SK-N-SH treated with all-trans-retinoic acid at 6 μM for 48 hours (cell line): ENCODE results near the gene IQCK.

Experiments used
- ATAC-seq: fragments of 200-7000 bp; cut with Tn5 transposase; 3 replicates; pipeline ENCODE4 v1.9.1; 2020; ENCODE audit warnings: mild to moderate bottlenecking, moderate library complexity
- ARNTL ChIP-seq: fragments of 450-650 bp; formaldehyde crosslinking; IDR thresholded peaks from 2 replicates; pipeline ENCODE4 v1.5.0; 2020; ENCODE audit warnings: low read depth, mild to moderate bottlenecking, moderate library complexity, borderline replicate concordance
- CREB5 ChIP-seq: fragments of 250-450 bp; sonication (Bioruptor Pico); IDR thresholded peaks from 2 replicates; pipeline ENCODE4 v1.5.1; 2020; ENCODE audit warnings: low read depth, mild to moderate bottlenecking, moderate library complexity
- CSDC2 ChIP-seq: fragments of 250-450 bp; sonication (Bioruptor Pico); IDR thresholded peaks from 2 replicates; pipeline ENCODE4 v1.5.0; 2020; ENCODE audit warnings: mild to moderate bottlenecking, moderate library complexity
- CSRNP3 ChIP-seq: fragments of 250-450 bp; sonication (Bioruptor Pico); IDR thresholded peaks from 2 replicates; pipeline ENCODE4 v1.5.1; 2021; ENCODE audit warnings: mild to moderate bottlenecking, moderate library complexity
- ESRRG ChIP-seq: fragments of 250-450 bp; sonication (Bioruptor Pico); IDR thresholded peaks from 2 replicates; pipeline ENCODE4 v1.6.1; 2021; ENCODE audit warnings: mild to moderate bottlenecking
- GLIS3 ChIP-seq: fragments of 250-450 bp; sonication (Bioruptor Pico); IDR thresholded peaks from 2 replicates; pipeline ENCODE4 v1.5.0; 2020; ENCODE audit warnings: mild to moderate bottlenecking, moderate library complexity
- ISL1 ChIP-seq: fragments of 250-450 bp; sonication (Bioruptor Pico); IDR thresholded peaks from 2 replicates; pipeline ENCODE4 v2.1.2; 2022; ENCODE audit warnings: mild to moderate bottlenecking, moderate library complexity
- OSR1 ChIP-seq: fragments of 250-450 bp; sonication (Bioruptor Pico); IDR thresholded peaks from 2 replicates; pipeline ENCODE4 v1.8.0; 2022; ENCODE audit warnings: moderate library complexity, mild to moderate bottlenecking, inconsistent platforms
- PATZ1 ChIP-seq: fragments of 250-450 bp; sonication (Bioruptor Pico); IDR thresholded peaks from 2 replicates; pipeline ENCODE4 v1.8.0; 2020; ENCODE audit warnings: mild to moderate bottlenecking, moderate library complexity, borderline replicate concordance
- PPARA ChIP-seq: fragments of 250-450 bp; sonication (Bioruptor Pico); IDR thresholded peaks from 2 replicates; pipeline ENCODE4 v1.5.0; 2020; ENCODE audit warnings: mild to moderate bottlenecking, borderline replicate concordance
- RARB ChIP-seq: fragments of 250-450 bp; sonication (Bioruptor Pico); IDR thresholded peaks from 2 replicates; pipeline ENCODE4 v1.8.0; 2021; ENCODE audit warnings: mild to moderate bottlenecking, moderate library complexity
- SNAI2 ChIP-seq: fragments of 250-450 bp; sonication (Bioruptor Pico); IDR thresholded peaks from 2 replicates; pipeline ENCODE4 v1.5.0; 2020; ENCODE audit warnings: mild to moderate bottlenecking, moderate library complexity
- TCF4 ChIP-seq: fragments of 250-450 bp; sonication (Bioruptor Pico); IDR thresholded peaks from 2 replicates; pipeline ENCODE4 v1.8.0; 2021; ENCODE audit warnings: mild to moderate bottlenecking, moderate library complexity, borderline replicate concordance
- TOX ChIP-seq: fragments of 250-450 bp; sonication (Bioruptor Pico); IDR thresholded peaks from 2 replicates; pipeline ENCODE4 v1.8.0; 2021; ENCODE audit warnings: mild to moderate bottlenecking, moderate library complexity, borderline replicate concordance
- TSHZ2 ChIP-seq: fragments of 250-450 bp; sonication (Bioruptor Pico); IDR thresholded peaks from 2 replicates; pipeline ENCODE4 v1.5.0; 2020; ENCODE audit warnings: mild to moderate bottlenecking, moderate library complexity
- ZC3H10 ChIP-seq: fragments of 250-450 bp; sonication (Bioruptor Pico); IDR thresholded peaks from 2 replicates; pipeline ENCODE4 v1.5.1; 2021; ENCODE audit warnings: mild to moderate bottlenecking, moderate library complexity
- ZFP3 ChIP-seq: fragments of 250-450 bp; sonication (Bioruptor Pico); IDR thresholded peaks from 2 replicates; pipeline ENCODE4 v1.5.0; 2020; ENCODE audit warnings: mild to moderate bottlenecking, moderate library complexity
- ZFP30 ChIP-seq: fragments of 450-650 bp; formaldehyde crosslinking; IDR thresholded peaks from 2 replicates; pipeline ENCODE4 v1.5.0; 2022; ENCODE audit warnings: mild to moderate bottlenecking, moderate library complexity
- ZNF565 ChIP-seq: fragments of 450-650 bp; formaldehyde crosslinking; conservative IDR thresholded peaks from 2 replicates; pipeline ENCODE4 v1.5.0; 2020; ENCODE audit warnings: low read depth, mild to moderate bottlenecking, moderate library complexity
- ZNF70 ChIP-seq: fragments of 450-650 bp; formaldehyde crosslinking; IDR thresholded peaks from 2 replicates; pipeline ENCODE4 v1.5.0; 2020; ENCODE audit warnings: mild to moderate bottlenecking, moderate library complexity
- ZNF8 ChIP-seq: fragments of 450-650 bp; formaldehyde crosslinking; IDR thresholded peaks from 2 replicates; pipeline ENCODE4 v1.5.0; 2020; ENCODE audit warnings: mild to moderate bottlenecking, moderate library complexity

The IQCK gene

GRCh38 chr16:19823322-19823721 is 105.3 kb downstream of the IQCK start:
- no peak for ATAC-seq
- no peak for TF ChIP-seq SNAI2 (CRISPR knock-in tag)
- TF ChIP-seq ESRRG (CRISPR knock-in tag) = no peak
- no peak for TF ChIP-seq PPARA (CRISPR knock-in tag)
- TF ChIP-seq ISL1 (CRISPR knock-in tag) = no peak
- TF ChIP-seq RARB (CRISPR knock-in tag) = no peak
- no peak for TF ChIP-seq OSR1
- TF ChIP-seq TSHZ2 (CRISPR knock-in tag) = no peak
- no peak for TF ChIP-seq ZFP3
- TF ChIP-seq ZC3H10 (CRISPR knock-in tag) = no peak
- no peak for TF ChIP-seq ZFP30

GRCh38 chr16:19824216-19824615 is 106.1 kb downstream of the IQCK start:
- TF ChIP-seq ZNF70 = no peak
- no peak for TF ChIP-seq RARB (CRISPR knock-in tag)
- no peak for TF ChIP-seq ZNF8 (CRISPR knock-in tag)
- TF ChIP-seq ISL1 (CRISPR knock-in tag) = no peak
- TF ChIP-seq ARNTL = no peak
- no peak for TF ChIP-seq GLIS3 (CRISPR knock-in tag)
- TF ChIP-seq ZNF565 (CRISPR knock-in tag) = no peak
- no peak for TF ChIP-seq CSRNP3
- TF ChIP-seq CSDC2 (CRISPR knock-in tag) = no peak
- no peak for TF ChIP-seq TOX (CRISPR knock-in tag)
- TF ChIP-seq TCF4 = no peak
- no peak for TF ChIP-seq OSR1
- no peak for ATAC-seq

GRCh38 chr16:19829844-19830692 is 112.0 kb downstream of the IQCK start:
- TF ChIP-seq ZC3H10 (CRISPR knock-in tag) = no peak
- TF ChIP-seq CSDC2 (CRISPR knock-in tag) = no peak
- no peak for TF ChIP-seq CSRNP3
- no peak for TF ChIP-seq CREB5
- no peak for TF ChIP-seq ARNTL
- no peak for TF ChIP-seq PPARA (CRISPR knock-in tag)
- TF ChIP-seq OSR1 = no peak
- no peak for TF ChIP-seq TCF4
- no peak for TF ChIP-seq PATZ1 (CRISPR knock-in tag)
- TF ChIP-seq ZNF70 = no peak
- no peak for TF ChIP-seq ISL1 (CRISPR knock-in tag)
- TF ChIP-seq ZNF8 (CRISPR knock-in tag) = no peak
- no peak for TF ChIP-seq ZFP30
- ATAC-seq = no peak
